Hepatocyte (in vitro differentiated cells): ENCODE measurements around the gene COQ4. TPM values are rescaled to one million over a fixed set of nuclear protein-coding genes. Genes with fewer than 3 reads are reported as not detected.
A peak's percentile ranks its signal among the peaks of the same experiment; 100 is the strongest.

Experiments
- DNase-seq: peaks from one replicate; pipeline ENCODE4 v3.0.0-alpha.2; 2016; ENCODE audit warnings: low spot score
- H2AFZ ChIP-seq: fragments of 200-600 bp; sonication (generic); 2 replicates; pipeline ENCODE4 v1.6.0; 2016; ENCODE audit warnings: antibody characterized with exemption, mild to moderate bottlenecking
- H3K27ac ChIP-seq: fragments of 200-600 bp; sonication (generic); 2 replicates; pipeline ENCODE4 v1.5.1; 2016; ENCODE audit warnings: mild to moderate bottlenecking
- H3K27me3 ChIP-seq: fragments of 200-600 bp; sonication (generic); 2 replicates; pipeline ENCODE4 v1.6.1; 2016
- H3K36me3 ChIP-seq: fragments of 200-600 bp; sonication (generic); replicated peaks from 2 replicates; pipeline ENCODE4 v1.5.1; 2016; ENCODE audit warnings: low read depth; ENCODE audit not compliant: insufficient read depth
- H3K4me1 ChIP-seq: fragments of 200-600 bp; sonication (generic); 2 replicates; pipeline ENCODE4 v1.5.1; 2016; ENCODE audit warnings: mild to moderate bottlenecking, moderate library complexity; ENCODE audit not compliant: insufficient read depth
- H3K4me2 ChIP-seq: fragments of 200-600 bp; sonication (generic); 2 replicates; pipeline ENCODE4 v1.6.0; 2016
- H3K4me3 ChIP-seq: fragments of 200-600 bp; sonication (generic); 2 replicates; pipeline ENCODE4 v1.5.1; 2016; ENCODE audit warnings: mild to moderate bottlenecking
- H3K79me2 ChIP-seq: fragments of 200-600 bp; sonication (generic); 2 replicates; pipeline ENCODE4 v1.6.0; 2017; ENCODE audit warnings: mild to moderate bottlenecking
- H3K9me2 ChIP-seq: fragments of 200-600 bp; sonication (generic); replicated peaks from 2 replicates; pipeline ENCODE4 v1.6.0; 2017; ENCODE audit warnings: mild to moderate bottlenecking; ENCODE audit not compliant: insufficient read depth
- H3K9me3 ChIP-seq: fragments of 200-600 bp; sonication (generic); 2 replicates; pipeline ENCODE4 v1.5.1; 2016; ENCODE audit warnings: low read depth, mild to moderate bottlenecking
- H4K20me1 ChIP-seq: fragments of 200-600 bp; sonication (generic); 2 replicates; pipeline ENCODE4 v1.6.0; 2016; ENCODE audit warnings: mild to moderate bottlenecking; ENCODE audit not compliant: insufficient read depth, poor library complexity, severe bottlenecking
- CTCF ChIP-seq: fragments of 200-600 bp; sonication (generic); IDR thresholded peaks from 2 replicates; pipeline ENCODE4 v1.5.1; 2016; ENCODE audit warnings: antibody characterized with exemption, mild to moderate bottlenecking; ENCODE audit not compliant: poor library complexity
- EZH2 ChIP-seq: fragments of 200-600 bp; sonication (generic); IDR thresholded peaks from 2 replicates; pipeline ENCODE4 v1.6.1; 2016; ENCODE audit warnings: antibody characterized with exemption, mild to moderate bottlenecking, borderline replicate concordance
- EZH2phosphoT487 ChIP-seq: fragments of 200-600 bp; sonication (generic); IDR thresholded peaks from one replicate; pipeline ENCODE4 v1.6.1; 2018; ENCODE audit warnings: antibody characterized with exemption, mild to moderate bottlenecking, low read depth, moderate library complexity; ENCODE audit not compliant: unreplicated experiment, severe bottlenecking
- WGBS: methylation state at CpG from one replicate; pipeline ENCODE4 v1.1.6; 2016; ENCODE audit warnings: low lambda C conversion rate; ENCODE audit errors: missing lambda C conversion rate; 5-methylcytosine and 5-hydroxymethylcytosine counted together
- polyA plus RNA-seq: library from polyadenylated mRNA; unstranded; fragments of >200 nt; fragmentation: Nextera tagmentation; extraction: Ambion mirVana; gene quantifications from 2 replicates; pipeline ENCODE4 v1.2.1, GENCODE V29; 2016
- total RNA-seq: library from RNA; depleted of rRNA; stranded (reverse); fragments of >200 nt; gene quantifications from 2 replicates; pipeline ENCODE4 v1.2.3, GENCODE V29; 2014

Gene COQ4
- total and polyA plus RNA-seq, 2 experiments from 2014 or later, result 35.2 to 40.9 TPM

GRCh38 chr9:128365525-128365924, 42.9 kb downstream of the COQ4 start:
- WGBS, result 84% methylated on average over 4 of the region's 4 CpGs
- peaks cover 10% of the 10 kb centered on the region for H3K79me2 ChIP-seq
- no peaks in the 10 kb centered on the region for H4K20me1 ChIP-seq
- H2AFZ ChIP-seq, result peak overlapping the region; percentile 80
- no peaks in the 10 kb centered on the region for H3K36me3 ChIP-seq
- H3K9me2 ChIP-seq, result no peaks in the 10 kb centered on the region
- H3K4me1 ChIP-seq, result peaks cover 29% of the 10 kb centered on the region
- peak overlapping the region; percentile 64 for H3K27ac ChIP-seq
- H3K27me3 ChIP-seq, result no peaks in the 10 kb centered on the region
- H3K4me2 ChIP-seq, result peak overlapping the region; percentile 74
- H3K4me3 ChIP-seq, result no peak overlapping the region
- DNase-seq, result no peak
- H3K9me3 ChIP-seq, result no peaks in the 10 kb centered on the region
- TF ChIP-seq CTCF (no peak), EZH2phosphoT487 (no peak), EZH2 (no peak)

- WGBS, result 94% methylated on average over 9 of the region's 9 CpGs
- Histone ChIP-seq H3K27ac (peak overlapping the region; percentile 93), H3K4me3 (no peak overlapping the region), H3K9me3 (no peaks in the 10 kb centered on the region), H3K4me1 (peaks cover 18% of the 10 kb centered on the region), H3K27me3 (no peaks in the 10 kb centered on the region), H3K4me2 (no peak overlapping the region), H4K20me1 (no peaks in the 10 kb centered on the region), H3K36me3 (no peaks in the 10 kb centered on the region), H3K79me2 (peaks cover 37% of the 10 kb centered on the region), H2AFZ (no peak overlapping the region), H3K9me2 (no peaks in the 10 kb centered on the region)
- no peak for DNase-seq
- TF ChIP-seq EZH2 (no peak), CTCF (no peak), EZH2phosphoT487 (no peak)
Observed at GRCh38 chr9:128369024-128369706, 46.5 kb downstream of the COQ4 start.

- Histone ChIP-seq H3K4me3 (peak overlapping the region; percentile 41), H3K36me3 (no peaks in the 10 kb centered on the region), H3K27ac (peak overlapping the region; percentile 93), H3K9me2 (no peaks in the 10 kb centered on the region), H3K79me2 (peaks cover 49% of the 10 kb centered on the region), H3K4me2 (peak overlapping the region; percentile 85), H2AFZ (peak overlapping the region; percentile 49), H3K9me3 (no peaks in the 10 kb centered on the region), H3K4me1 (peaks cover 8% of the 10 kb centered on the region), H4K20me1 (no peaks in the 10 kb centered on the region), H3K27me3 (no peaks in the 10 kb centered on the region)
- TF ChIP-seq EZH2, result no peak
- TF ChIP-seq CTCF, result no peak
- TF ChIP-seq EZH2phosphoT487, result no peak
- DNase-seq, result no peak
Observed at GRCh38 chr9:128370367-128370751, 47.7 kb downstream of the COQ4 start.
